Left ventricle myocardium inferior (tissue), 1 donor: ENCODE results near the gene ZNF81. TPM values are rescaled to one million over a fixed set of nuclear protein-coding genes. Genes with fewer than 3 reads are reported as not detected.
A peak's percentile ranks its signal among the peaks of the same experiment; 100 is the strongest.
"Not testable (repeated sequence)": the region's sequence is repeated elsewhere in the genome, so short reads cannot be mapped to it uniquely, and the experiment has no call there.

Source experiments
- DNase-seq: peaks from one replicate; pipeline ENCODE4 v3.0.0-alpha.2; 2020
- H3K27ac ChIP-seq: fragments of 200-600 bp; replicated peaks from 2 replicates; pipeline ENCODE4 v1.8.0; 2021
- H3K27me3 ChIP-seq: fragments of 200-600 bp; 2 replicates; pipeline ENCODE4 v1.8.0; 2021; ENCODE audit warnings: low read depth
- H3K36me3 ChIP-seq: fragments of 200-600 bp; 2 replicates; pipeline ENCODE4 v1.8.0; 2021
- H3K4me1 ChIP-seq: fragments of 200-600 bp; 2 replicates; pipeline ENCODE4 v1.8.0; 2021
- H3K4me3 ChIP-seq: fragments of 200-600 bp; 2 replicates; pipeline ENCODE4 v1.8.0; 2021; ENCODE audit warnings: mild to moderate bottlenecking, moderate library complexity
- H3K9me3 ChIP-seq: fragments of 200-600 bp; replicated peaks from 2 replicates; pipeline ENCODE4 v1.8.0; 2021
- CTCF ChIP-seq: fragments of 200-600 bp; IDR thresholded peaks from 2 replicates; pipeline ENCODE4 v1.8.0; 2021; ENCODE audit warnings: antibody characterized with exemption, mild to moderate bottlenecking, borderline replicate concordance
- intact Hi-C: fragments of 100-400 bp; cut with micrococcal nuclease; formaldehyde crosslinking; loops from one replicate; pipeline ENCODE4 v1.11.0; 2022
- total RNA-seq: library from RNA; stranded (reverse); fragmentation: NEBNext Ultra II Directional; extraction: Animal tissue kit (Norgen Biotek cat#: 25700); gene quantifications from one replicate; pipeline ENCODE4 v1.2.1, GENCODE V29; 2021
- donor health status: DM: no; HTN: yes; CAD: no; lungs with severe emphysema.

The ZNF81 gene
- total RNA-seq, 1 donor from 2014 or later = 5.8 TPM

DNA sequence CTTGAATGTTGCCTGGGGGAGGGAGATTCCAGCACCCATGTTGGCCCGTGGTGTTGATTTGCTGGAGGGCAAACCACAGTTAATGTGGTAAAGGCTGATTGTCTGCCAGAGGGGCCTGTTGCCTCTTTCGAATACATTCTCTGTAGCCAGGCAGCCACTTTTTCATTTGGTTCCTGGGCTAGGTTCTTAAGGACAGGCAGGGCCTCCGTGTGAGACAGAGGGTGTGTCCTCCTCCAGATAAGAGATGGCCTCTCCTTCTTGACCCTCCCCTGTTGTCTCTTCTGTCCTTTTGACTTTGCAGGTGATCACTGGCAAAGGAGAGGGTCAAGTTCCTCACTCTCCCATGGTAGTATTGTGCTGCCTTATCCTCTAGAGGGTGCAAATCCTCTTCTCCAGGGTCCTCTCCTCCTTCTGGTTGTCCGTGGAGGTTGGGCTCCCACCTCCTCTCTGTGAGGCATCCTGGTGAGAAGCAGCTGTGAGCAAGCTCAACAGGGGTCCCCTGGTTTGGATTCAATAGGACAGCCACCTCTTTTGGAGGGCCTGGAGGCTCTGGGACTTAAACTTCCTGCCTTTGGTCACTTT lies 122.2 kb downstream of the ZNF81 start:
- intact Hi-C loops = no loop called here
- no peak overlapping the region for H3K4me3 ChIP-seq
- H3K4me1 ChIP-seq = no peaks in the 10 kb centered on the region
- H3K27ac ChIP-seq = no peak overlapping the region
- no peak for DNase-seq
- H3K36me3 ChIP-seq = no peaks in the 10 kb centered on the region
- no peaks in the 10 kb centered on the region for H3K9me3 ChIP-seq
- TF ChIP-seq CTCF = peak; percentile 17
- H3K27me3 ChIP-seq = no peaks in the 10 kb centered on the region

- TF ChIP-seq CTCF = no peak
- Histone ChIP-seq H3K4me3 (no peak overlapping the region), H3K36me3 (no peaks in the 10 kb centered on the region), H3K27me3 (no peaks in the 10 kb centered on the region), H3K9me3 (no peaks in the 10 kb centered on the region), H3K4me1 (no peaks in the 10 kb centered on the region), H3K27ac (no peak overlapping the region)
- intact Hi-C loops = no loop called here
- DNase-seq = no peak
Observed at GRCh38 chrX:47960406-47960805, 123.7 kb downstream of the ZNF81 start.

DNA sequence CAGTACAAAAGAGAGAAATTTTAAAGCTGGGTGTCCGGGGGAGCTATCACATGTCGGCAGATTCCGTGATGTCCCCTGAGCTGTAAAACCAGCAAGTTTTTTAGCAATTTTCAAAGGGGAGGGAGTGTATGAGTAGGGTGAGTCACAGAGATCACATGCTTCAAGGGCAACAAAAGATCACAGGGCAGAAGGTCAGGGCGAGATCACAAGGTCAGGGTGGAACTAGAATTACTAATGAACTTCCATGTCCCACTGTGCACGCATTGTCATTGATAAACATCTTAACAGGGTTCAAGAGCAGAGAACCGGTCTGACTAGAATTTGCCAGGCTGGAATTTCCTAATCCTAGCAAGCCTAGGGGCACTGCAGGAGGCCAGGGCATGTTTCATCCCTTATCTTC lies 125.1 kb downstream of the ZNF81 start:
- intact Hi-C loops, H3K27me3 ChIP-seq, DNase-seq: not testable (repeated sequence)

DNA sequence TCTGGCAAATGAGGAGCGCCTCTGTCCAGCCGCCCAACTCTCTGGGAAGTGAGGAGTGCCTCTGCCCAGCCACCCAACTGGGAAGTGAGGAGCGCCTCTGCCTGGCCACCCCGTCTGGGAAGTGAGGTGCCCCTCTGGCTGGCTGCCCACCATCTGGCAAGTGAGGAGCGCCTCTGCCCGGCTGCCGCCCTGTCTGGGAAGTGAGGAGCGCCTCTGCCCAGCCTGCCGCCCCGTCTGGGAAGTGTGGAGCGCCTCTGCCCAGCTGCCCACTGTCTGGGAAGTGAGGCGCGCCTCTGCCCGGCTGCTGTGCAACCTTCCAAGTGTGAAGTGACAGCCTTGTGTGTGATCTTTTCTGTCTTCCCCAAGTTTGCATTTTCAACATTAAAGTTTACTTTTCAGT lies 128.8 kb downstream of the ZNF81 start:
- H3K4me3 ChIP-seq, H3K36me3 ChIP-seq, H3K27me3 ChIP-seq, H3K27ac ChIP-seq, H3K9me3 ChIP-seq, H3K4me1 ChIP-seq, intact Hi-C loops, DNase-seq: not testable (repeated sequence)

More for the DNA sequence above, 125.1 kb downstream of the ZNF81 start:
- not testable (repeated sequence) for H3K27ac ChIP-seq, H3K36me3 ChIP-seq, H3K9me3 ChIP-seq, H3K4me1 ChIP-seq, H3K4me3 ChIP-seq

Other genes with a start within 250 kb of the ZNF81 start
- 13.9 TPM for gene SYN1, start 217.0 kb upstream of the ZNF81 start, total RNA-seq
- gene CFP, start 207.0 kb upstream of the ZNF81 start, total RNA-seq = 3.0 TPM
- 21.3 TPM for gene ELK1, start 186.3 kb upstream of the ZNF81 start, total RNA-seq
- 93.5 TPM for gene UXT, start 177.7 kb upstream of the ZNF81 start, total RNA-seq
- 3.2 TPM for gene ZNF182, start 167.1 kb downstream of the ZNF81 start, total RNA-seq
- gene SPACA5, start 170.1 kb downstream of the ZNF81 start, total RNA-seq = not detected
- gene ZNF630, start 234.7 kb downstream of the ZNF81 start, total RNA-seq = 3.2 TPM